ENCODE measurements around the gene EXOC4. TPM values are rescaled to one million over a fixed set of nuclear protein-coding genes. Genes with fewer than 3 reads are reported as not detected.

Gene EXOC4
- total and polyA plus RNA-seq, 9 donors = 26.8 to 80.5 (median 70.7) TPM

DNA sequence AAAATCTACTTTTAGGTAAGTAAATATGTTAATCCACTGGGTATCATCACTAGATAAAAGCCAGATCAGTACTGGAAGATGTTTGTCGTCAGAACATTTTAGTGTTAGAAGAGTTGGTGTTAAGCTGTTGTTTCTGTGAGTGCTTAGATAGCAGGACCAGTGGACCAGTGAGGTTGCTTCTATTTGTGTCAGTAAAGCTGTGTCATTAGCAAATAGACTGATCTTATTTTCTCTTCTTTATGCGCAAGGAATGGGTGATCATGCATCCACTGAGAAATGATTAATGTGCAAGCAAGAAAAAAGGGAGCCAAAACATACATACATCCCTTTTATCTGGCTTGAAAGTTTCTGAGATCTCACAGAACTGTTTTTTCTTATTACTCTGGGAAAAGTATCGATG, 42.6 kb downstream of the EXOC4 start:
- Histone ChIP-seq H3K27me3 (no peaks in the 10 kb centered on the region), H3K9me3 (no peaks in the 10 kb centered on the region), H3K4me3 (no peak overlapping the region), H3K27ac (no peak overlapping the region), H3K36me3 (no peaks in the 10 kb centered on the region), H3K4me1 (ENCODE audit: insufficient read depth) (peaks cover 3% of the 10 kb centered on the region)
- intact Hi-C loops (cut with DNase I) = no loop called here
- 82 to 87% (median 84%) methylated on average over 3 of the region's 3 CpGs for WGBS, 3 donors
- TF ChIP-seq, protein P1, sequence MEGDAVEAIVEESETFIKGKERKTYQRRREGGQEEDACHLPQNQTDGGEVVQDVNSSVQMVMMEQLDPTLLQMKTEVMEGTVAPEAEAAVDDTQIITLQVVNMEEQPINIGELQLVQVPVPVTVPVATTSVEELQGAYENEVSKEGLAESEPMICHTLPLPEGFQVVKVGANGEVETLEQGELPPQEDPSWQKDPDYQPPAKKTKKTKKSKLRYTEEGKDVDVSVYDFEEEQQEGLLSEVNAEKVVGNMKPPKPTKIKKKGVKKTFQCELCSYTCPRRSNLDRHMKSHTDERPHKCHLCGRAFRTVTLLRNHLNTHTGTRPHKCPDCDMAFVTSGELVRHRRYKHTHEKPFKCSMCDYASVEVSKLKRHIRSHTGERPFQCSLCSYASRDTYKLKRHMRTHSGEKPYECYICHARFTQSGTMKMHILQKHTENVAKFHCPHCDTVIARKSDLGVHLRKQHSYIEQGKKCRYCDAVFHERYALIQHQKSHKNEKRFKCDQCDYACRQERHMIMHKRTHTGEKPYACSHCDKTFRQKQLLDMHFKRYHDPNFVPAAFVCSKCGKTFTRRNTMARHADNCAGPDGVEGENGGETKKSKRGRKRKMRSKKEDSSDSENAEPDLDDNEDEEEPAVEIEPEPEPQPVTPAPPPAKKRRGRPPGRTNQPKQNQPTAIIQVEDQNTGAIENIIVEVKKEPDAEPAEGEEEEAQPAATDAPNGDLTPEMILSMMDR (IDR thresholded peaks at IDR 0.05) = no peak
- TF ChIP-seq POLR2A (IDR thresholded peaks at IDR 0.05) = no peak
- no peak for TF ChIP-seq EP300 (IDR thresholded peaks at IDR 0.05)
- DNase-seq = no peak

DNA sequence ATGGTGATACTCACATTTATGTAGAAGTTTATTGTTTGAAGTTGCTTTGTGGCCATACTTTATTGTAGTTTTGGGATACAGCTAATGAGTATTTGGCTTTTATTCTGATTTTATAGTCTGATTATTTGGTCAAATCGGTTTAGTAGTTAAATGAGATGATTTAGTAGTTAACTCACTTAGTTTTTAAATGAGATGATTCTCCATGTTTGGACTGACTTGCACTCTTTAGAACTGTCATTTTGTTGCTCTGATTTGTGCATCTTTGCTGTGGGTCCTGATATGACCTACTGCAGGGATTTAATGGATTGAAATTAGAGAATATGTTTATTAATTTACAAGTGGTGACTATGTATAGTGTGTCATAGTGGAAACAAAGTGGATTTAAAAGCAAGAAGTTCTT, 44.2 kb downstream of the EXOC4 start:
- intact Hi-C loops (cut with DNase I) = no loop called here
- TF ChIP-seq, protein P1 (IDR thresholded peaks at IDR 0.05) = no peak
- TF ChIP-seq POLR2A (IDR thresholded peaks at IDR 0.05) (no peak), EP300 (IDR thresholded peaks at IDR 0.05) (no peak)
- Histone ChIP-seq H3K4me3 (no peak overlapping the region), H3K36me3 (no peaks in the 10 kb centered on the region), H3K4me1 (ENCODE audit: insufficient read depth) (peaks cover 5% of the 10 kb centered on the region), H3K27me3 (no peaks in the 10 kb centered on the region), H3K27ac (no peak overlapping the region), H3K9me3 (no peaks in the 10 kb centered on the region)
- 90 to 97% (median 96%) methylated on average over 1 of the region's 1 CpG for whole genome bisulfite sequencing, 3 donors
- DNase-seq = no peak

DNA sequence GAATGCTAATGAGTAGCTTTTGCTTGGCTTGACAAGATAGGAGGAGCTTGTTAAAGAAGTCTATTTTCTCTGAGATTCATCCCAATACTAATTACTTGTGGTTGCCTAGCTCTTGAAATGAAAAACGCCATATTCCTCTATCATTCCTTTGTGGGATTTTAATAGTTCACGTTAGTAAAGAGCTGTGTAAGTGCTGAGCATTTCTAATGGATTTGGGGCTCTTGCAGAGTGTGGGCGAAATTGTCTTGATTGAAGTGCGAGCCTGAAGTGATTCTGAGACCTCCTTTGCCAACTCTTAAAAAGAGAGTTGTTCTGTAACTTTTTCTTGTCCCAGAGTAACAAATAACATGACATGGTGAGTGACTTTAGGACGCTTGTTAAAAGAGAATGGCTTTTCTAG, 45.2 kb downstream of the EXOC4 start:
- WGBS, 3 donors = 97 to 98% (median 98%) methylated on average over 5 of the region's 5 CpGs
- no peaks in the 10 kb centered on the region for H3K36me3 ChIP-seq

DNA sequence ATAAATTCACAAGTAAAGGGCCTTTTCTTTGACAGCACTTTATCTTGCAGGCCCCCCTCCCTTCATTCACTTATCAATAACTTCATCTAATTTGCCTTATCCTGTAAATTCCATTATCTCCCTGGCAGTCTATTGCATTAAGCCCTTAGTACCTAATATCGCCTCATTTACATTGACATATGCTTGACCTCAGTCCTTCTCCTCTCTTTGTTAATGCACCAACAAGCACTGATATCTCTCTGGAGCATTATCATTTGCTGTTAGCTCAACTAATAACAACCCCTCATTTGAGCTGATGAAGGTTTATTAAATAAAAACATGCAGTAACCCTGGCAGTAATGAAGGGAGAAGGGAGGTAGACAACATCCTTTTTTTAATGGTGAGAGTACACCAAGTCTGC, 46.8 kb downstream of the EXOC4 start:
- H3K36me3 ChIP-seq = no peaks in the 10 kb centered on the region
- H3K4me3 ChIP-seq = no peak overlapping the region

More for the DNA sequence above, 45.2 kb downstream of the EXOC4 start:
- no peak overlapping the region for H3K4me3 ChIP-seq
- H3K27ac ChIP-seq = no peak overlapping the region
- intact Hi-C loops (cut with DNase I) = no loop called here
- no peak for DNase-seq
- H3K27me3 ChIP-seq = no peaks in the 10 kb centered on the region
- H3K4me1 ChIP-seq (ENCODE audit: insufficient read depth) = peaks cover 5% of the 10 kb centered on the region
- no peak for TF ChIP-seq POLR2A (IDR thresholded peaks at IDR 0.05)
- TF ChIP-seq, protein P1 (IDR thresholded peaks at IDR 0.05) = no peak
- no peak for TF ChIP-seq EP300 (IDR thresholded peaks at IDR 0.05)
- no peaks in the 10 kb centered on the region for H3K9me3 ChIP-seq

More for the DNA sequence above, 46.8 kb downstream of the EXOC4 start:
- 90 to 96% (median 93%) methylated on average over 1 of the region's 1 CpG for WGBS, 3 donors
- Histone ChIP-seq H3K4me1 (ENCODE audit: insufficient read depth) (peaks cover 2% of the 10 kb centered on the region), H3K9me3 (no peaks in the 10 kb centered on the region), H3K27ac (no peak overlapping the region), H3K27me3 (no peaks in the 10 kb centered on the region)
- no peak for TF ChIP-seq EP300 (IDR thresholded peaks at IDR 0.05)
- no peak for TF ChIP-seq POLR2A (IDR thresholded peaks at IDR 0.05)
- TF ChIP-seq, protein P1 (IDR thresholded peaks at IDR 0.05) = no peak
- intact Hi-C loops (cut with DNase I) = no loop called here
- no peak for DNase-seq

Measured in ovary (tissue), 9 donors.